Measurements from ENCODE around the gene CTH.
"Not testable (repeated sequence)": the region's sequence is repeated elsewhere in the genome, so short reads cannot be mapped to it uniquely, and the experiment has no call there.

The CTH gene

DNA sequence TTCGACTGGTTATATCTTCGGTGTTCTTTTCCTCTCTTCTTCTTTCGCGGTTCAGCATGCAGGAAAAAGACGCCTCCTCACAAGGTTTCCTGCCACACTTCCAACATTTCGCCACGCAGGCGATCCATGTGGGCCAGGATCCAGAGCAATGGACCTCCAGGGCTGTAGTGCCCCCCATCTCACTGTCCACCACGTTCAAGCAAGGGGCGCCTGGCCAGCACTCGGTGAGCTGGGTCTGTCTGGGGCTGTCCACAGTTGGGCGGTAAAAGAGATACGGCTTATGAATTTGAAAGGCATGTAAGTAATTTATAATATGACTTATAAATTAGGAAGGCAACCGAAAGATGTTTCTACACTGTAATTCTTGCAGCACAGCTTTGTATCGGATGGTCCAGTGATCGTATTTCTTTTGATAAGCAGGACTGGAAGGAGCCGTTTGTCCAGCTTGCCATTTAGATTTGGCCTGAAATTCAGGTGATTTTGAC lies 334 bp downstream of the CTH start:
- DNase-seq, result peak in 1 of 2 experiments; percentile 35

DNA sequence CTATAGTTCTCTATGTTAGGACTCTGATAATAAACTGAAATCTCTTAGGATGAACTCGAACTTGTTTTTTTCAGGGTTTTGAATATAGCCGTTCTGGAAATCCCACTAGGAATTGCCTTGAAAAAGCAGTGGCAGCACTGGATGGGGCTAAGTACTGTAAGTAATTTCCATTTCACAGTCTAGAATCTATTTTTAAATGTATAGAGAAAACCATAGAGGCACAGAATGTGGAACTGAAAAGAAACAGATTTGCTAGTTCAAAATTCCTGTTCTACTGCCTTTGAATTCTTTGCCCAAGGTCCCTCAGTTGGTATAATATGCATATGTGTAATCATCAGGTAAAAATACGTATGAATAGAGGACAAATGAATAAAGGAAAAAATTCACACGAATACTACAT lies 4.8 kb downstream of the CTH start:
- DNase-seq, result no peak

DNA sequence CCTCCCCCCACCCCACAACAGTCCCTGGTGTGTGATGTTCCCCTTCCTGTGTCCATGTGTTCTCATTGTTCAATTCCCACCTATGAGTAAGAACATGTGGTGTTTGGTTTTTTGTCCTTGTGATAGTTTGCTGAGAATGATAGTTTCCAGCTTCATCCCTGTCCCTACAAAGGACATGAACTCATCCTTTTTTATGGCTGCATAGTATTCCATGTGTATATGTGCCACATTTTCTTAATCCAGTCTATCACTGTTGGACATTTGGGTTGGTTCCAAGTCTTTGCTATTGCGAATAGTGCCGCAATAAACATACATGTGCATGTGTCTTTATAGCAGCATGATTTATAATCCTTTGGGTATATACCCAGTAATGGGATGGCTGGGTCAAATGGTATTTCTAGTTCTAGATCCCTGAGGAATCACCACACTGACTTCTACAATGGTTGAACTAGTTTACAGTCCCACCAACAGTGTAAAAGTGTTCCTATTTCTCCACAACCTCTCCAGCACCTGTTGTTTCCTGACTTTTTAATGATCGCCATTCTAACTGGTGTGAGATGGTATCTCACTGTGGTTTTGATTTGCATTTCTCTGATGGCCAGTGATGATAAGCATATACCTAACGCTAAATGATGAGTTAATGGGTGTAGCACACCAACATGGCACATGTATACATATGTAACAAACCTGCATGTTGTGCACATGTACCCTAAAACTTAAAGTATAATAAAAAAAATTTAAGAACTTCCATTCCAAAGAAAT lies 8.1 kb downstream of the CTH start:
- not testable (repeated sequence) for DNase-seq

DNA sequence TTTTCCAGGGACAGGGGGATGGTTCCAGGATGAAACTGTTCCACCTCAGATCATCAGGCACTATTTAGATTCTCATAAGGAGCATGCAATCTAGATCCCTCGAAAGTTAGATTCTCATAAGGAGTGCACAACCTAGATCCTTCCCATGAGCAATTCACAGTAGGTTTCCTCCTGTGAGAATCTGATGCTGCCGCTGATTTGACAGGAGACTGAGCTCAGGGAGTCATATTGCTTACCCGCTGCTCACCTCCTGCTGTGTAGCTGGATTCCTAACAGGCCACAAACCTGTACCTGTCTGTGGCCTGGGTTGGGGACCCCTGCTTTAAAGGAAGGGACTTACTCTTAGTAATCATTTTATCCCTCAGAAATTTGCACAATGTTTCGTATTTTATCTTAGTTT lies 9.3 kb downstream of the CTH start:
- DNase-seq, result no peak

DNA sequence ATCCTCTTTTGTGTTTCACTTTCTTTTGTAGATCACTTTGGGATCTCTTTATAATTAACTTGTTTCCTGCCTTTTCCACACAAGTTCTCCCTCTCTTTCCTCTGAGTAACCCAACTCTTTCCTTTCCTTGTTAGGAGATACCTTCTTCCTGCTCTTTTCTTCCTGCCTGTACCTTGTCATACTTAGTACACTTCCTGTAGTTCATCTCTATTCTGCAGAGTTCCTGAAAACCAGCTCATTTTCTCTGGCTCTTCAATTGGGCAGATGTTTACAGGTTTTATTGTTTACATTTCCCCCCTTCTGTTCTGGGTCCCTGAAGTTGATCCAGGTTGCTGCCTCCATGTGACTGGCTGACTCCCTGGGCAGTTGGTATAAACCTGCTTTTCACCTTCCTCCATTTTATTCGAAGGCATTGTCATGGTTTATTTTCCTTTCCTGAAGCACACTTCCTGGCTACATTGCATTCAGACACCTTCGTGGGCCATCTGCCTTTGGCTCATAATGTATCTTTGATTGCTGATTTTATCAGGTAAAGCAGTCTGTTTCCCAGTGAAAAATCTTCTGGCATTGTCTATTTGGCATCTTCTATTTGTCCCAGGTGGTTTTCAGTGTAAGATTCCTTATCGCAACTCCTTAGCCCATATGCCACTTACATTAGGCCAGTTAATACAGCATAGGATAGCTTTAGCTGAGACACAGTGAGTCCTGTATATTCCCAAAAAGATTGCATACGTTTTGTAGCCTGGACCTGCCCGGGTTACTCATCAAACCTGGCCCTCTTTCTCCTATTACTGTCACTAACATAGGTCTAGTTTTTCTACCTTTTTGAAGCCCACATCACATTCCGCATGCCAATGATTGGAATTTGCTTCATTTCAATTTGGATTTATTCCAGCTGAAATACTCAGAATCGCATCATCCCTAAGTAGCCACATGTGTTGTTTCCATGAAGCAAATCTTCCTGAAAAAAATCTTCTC lies 15.4 kb downstream of the CTH start:
- DNase-seq, result no peak

DNA sequence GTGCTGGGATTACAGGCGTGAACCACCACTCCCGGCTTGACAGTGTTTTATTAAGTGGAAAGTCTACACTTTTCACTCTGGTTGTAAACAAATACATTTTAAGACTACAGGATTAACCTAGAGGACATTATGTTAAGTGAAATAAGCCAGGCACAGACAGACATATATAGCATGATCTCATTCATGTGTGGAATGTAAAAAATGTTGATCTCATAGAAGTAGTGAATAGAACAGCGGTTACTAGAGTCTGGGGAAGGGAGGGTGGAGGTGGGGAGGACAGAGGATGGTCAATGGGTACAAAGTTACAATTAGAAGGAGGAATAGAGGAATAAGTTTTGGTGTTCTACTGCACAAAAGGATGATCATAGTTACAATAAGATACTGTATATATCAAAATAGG lies 16.9 kb downstream of the CTH start:
- DNase-seq, result no peak

DNA sequence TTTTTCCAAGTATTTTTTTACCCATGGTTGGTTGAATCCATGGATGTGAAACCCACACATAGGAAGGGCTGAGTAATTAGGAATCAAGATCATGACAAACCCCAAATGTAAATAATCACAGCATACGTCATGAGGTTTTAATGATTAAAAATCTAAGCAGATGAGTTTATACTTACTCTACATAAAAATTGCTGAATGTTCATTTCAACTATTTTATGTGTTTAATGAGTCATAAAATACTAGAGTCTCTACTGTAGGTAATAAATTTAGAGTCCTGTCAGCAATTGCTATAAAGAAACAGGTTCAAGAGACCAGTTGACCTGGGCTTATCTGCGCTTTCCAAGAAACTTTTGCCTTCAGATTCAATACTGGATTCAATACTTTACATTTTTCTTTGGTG lies 18.2 kb downstream of the CTH start:
- DNase-seq, result no peak

DNA sequence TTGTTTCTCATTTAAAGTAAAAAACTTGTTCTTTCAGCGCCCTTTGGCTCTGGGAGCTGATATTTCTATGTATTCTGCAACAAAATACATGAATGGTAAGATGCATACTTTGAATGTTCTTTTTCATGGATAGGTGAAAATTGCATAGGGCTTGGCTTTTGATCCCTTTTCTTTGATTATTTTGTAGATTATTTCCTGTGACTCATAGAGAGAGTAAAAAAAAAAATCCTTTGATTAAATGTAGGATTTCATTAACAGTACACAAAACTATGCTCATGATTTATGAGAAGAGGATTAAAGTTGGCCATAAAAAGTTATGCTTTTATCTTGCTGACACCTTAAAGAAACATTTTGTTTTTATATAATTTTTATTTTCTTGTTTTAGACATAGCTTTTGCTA lies 18.7 kb downstream of the CTH start:
- DNase-seq, result no peak

DNA sequence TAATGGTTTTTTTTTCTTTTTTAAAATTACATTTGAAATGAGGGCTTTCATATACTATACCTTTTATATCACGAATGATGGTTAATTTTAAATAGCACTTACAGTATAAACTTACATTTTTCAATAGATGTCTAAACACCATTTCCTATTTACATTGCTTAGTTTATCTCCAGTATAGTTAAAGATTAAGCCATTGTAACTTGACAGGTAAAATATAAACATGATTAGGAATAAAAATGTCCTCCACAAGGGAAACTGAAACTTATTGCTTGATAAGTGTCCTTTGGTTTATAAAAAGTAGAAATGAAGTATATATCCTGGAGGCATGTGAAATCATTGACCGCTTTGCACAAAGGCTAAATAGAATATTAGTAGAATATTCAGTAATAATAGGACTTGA lies 20.2 kb downstream of the CTH start:
- DNase-seq, result no peak

DNA sequence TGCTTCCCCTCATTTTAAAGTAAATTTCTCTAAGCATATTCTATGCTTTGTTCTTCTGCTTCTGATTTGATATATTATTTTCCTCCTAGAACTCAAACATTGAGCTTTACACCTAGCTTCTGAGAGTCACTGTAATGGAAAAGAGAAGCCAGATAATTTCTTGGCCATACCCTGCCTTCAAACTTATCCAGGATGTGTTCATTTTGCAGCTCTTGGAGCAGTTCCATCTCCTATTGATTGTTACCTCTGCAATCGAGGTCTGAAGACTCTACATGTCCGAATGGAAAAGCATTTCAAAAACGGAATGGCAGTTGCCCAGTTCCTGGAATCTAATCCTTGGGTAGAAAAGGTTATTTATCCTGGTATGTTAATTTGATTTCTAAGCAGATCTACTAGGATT lies 20.8 kb downstream of the CTH start:
- DNase-seq, result no peak

DNA sequence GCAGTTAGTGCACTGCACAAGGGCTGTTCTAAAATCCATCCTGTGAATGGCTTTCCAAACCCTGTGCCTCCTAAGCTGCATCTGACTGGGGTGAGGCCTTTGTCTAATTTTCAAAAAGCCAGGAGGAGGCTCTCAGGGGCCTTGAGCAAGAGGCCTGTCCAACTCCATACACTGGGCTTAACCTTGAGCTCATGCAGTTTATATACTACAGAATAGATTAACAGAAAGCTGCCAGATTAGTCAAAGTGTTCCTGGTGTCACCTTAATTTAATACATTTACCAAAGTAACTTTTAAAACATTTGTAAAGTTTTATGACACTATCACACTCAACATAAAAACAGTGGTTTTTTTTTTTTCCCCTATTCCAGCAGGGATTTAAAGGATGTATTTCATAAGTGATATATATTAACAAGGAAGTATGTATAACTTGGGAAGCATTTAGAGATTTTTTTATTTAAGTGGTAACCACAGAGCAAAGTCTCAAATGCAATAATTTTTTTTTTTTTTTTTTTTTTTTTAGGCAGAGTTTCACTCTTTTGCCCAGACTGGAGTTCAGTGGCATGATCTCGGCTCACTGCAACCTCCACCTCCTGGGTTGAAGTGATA lies 23.3 kb downstream of the CTH start:
- no peak for DNase-seq

DNA sequence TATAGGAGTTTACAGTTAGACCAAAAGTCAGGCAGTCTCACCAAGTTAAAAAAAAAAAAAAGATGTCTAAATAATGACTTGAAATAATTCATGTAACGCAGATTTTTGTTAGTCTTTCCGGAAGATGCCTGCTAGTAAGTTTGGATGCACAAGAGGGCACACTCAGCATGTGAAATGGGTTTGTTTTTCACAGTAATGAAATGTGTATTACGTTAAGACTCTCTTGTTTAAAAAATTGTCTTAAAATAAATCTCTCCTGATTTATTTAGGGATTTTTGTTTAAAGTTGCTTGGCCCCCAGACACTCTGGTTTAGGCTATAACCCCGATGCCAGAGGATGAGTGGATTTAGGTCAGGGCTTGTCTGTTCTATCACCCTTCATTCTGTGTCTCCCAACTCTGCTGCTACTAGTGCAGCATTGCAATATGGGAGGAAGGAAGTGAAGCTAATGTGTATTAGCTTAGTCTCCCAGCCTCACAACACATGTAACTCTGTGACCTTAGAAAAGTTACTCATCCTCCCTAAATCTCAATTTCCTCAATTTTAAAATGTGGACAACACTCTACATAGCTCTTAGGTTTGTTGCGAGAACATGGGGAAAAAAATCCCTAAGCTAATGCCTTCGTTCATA lies 25.7 kb downstream of the CTH start:
- no peak for DNase-seq

DNA sequence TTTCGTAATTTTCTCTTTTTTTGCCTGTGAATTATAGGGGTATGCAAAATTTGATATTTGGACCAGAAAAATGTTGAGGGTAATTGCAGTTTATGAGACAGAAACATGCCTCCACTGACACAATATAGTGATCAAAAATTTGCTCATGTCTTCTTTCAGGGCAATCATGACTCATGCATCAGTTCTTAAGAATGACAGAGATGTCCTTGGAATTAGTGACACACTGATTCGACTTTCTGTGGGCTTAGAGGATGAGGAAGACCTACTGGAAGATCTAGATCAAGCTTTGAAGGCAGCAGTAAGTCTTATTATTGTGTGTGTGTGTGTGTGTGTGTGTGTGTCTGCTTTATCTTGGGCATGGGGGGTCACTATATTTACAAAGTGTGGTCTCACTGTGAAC lies 27.5 kb downstream of the CTH start:
- DNase-seq, result no peak

DNA sequence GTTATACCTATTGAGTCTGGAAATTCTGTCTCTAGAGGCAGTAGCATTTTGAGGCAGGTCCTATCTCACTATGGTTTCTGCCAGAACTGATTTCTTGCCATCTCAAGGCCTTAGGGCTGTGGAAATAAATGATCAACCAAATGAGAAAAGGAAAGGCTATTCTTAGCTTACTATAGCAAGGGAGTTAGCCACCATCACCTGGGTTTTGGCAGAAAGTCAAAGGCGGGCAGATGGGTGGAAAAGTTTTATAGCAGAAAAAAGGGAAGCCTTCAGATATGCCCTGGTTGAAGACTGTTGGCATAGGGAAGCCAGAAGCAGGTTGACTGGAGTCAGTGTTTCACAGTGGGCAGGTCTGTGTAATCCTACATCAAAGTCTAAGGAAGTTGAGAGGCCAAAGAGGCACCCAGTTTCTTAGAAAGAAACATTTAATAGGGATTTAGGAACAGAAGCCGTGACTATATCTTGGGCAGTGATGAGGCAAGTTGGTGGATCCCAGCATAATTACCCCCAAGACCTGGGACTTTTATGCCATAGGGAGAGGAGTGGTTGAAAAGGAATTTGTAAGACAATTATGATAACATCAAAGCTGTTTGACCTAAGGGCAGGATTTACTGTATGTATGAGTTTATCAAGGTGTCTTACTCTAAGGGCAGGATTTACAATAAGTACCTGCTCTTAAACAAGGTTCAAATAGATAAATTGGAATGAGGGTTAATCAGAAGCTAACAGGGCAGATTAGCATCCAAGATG lies 29.7 kb downstream of the CTH start:
- no peak for DNase-seq

DNA sequence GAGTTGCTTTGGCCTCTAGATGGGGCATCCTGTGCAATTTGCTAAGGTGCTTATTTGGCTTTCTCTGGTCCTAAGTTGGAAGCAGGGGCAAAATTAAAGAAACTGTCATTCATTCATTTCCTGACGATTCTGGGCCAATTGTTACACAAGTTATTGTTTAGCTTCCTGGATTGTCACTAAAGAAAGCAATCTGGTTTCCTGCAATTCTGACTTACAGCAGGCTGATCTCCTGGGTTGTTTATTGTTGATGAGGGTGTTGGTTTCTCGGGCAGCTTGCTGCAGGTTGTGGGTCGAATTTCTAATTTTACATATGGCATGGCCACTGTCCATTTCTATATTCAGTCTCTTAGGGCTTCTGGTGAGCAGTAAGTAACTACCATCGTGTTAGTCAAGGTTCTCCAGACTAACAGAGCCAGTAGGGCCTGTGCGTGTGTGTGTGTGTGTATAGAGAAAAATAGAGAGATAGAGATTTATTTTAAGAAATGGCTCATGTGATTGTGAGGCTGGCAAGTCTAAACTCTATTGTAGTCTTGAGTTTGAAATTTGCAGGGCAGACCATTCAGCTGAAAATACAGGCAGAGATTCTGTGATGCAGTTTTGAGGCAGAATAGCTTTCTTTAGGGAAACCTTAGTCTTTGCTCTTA lies 30.4 kb downstream of the CTH start:
- DNase-seq, result no peak

DNA sequence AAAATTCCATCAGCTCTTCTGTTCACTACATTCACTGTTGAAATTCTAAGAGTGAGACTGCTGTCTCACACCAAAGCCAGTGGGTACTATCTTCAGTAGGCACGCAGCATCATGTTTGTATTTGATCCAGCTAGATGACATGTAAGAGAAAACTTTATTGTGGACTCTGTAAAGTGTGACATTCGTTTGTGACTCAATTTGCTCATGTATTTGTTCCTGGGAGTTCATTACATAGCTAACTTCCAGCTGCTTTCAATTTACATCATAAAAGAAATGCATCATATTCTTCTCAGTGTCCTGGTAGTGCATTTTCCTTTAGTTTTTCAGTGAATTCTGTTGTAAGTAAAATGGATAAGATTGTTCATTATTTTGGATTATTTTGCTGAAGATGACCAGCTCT lies 31.4 kb downstream of the CTH start:
- DNase-seq, result no peak

DNA sequence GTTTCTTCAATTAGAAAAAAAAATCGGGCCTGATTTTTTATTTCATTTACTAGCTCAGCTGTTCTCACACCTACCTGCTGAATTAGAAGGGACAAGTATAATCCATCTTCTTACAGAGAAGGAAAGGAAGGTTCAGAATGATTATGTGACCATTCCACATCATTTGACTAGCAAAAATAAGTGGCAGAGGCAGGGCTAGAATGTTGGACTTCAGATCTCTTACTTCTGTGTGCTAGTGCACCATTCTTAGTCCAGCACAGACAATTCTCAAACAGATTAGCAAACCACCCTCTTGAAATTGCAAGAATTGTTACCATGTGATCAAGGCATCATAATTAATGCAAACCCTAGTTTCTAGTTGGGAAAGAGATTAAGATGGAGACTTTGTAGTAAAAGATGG lies 32.7 kb downstream of the CTH start:
- no peak for DNase-seq

DNA sequence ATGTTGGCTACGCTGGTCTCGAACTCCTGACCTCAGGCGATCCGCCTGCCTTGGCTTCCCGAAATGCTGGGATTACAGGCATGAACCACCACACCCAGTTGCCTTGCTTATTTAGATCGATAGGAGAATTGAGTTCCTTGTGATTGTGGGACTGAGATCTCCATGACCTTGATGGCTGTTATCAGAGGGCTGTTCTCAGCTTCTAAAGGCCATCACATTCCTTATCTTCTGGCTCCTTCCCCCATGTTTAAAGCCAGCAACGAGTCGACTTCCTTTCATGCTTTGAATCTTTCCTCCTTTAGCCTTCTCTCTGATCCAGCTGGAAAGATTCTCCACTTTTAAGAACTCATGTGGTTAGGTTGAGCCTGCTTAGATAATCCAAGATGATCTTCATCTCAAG lies 38.0 kb downstream of the CTH start:
- no peak for DNase-seq

DNA sequence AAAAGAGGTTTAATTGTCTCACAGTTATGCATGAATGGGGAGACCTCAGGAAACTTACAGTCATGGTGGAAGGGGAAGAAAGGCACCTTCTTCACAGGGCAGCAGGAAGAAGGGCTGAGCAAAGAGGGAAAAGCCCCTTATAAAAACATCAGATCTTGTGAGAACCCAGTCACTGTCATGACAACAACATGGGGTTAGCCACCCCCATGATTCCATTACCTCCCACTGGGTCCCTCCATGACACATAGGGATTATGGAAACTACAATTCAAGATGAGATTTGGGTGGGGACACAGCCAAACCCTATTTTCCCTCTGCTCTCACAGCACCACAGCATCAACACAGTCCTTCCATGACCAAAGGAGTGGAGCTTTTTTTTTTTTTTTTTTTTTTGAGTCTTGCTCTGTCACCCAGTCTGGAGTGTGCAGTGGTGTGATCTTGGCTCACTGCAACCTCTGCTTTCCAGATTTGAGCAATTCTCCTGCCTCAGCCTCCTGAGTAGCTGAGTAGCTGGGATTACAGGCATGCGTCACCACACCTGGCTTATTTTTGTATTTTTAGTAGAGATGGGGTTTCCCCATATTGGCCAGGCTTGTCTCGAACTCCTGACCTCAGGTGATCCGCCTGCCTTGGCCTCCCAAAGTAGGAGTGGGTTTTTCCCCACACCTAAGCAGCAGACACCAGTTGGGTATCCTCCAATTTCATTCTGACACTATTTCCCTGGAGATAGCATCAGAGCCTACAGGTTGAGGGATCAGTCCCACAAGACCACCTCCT lies 41.3 kb downstream of the CTH start:
- not testable (repeated sequence) for DNase-seq

DNA sequence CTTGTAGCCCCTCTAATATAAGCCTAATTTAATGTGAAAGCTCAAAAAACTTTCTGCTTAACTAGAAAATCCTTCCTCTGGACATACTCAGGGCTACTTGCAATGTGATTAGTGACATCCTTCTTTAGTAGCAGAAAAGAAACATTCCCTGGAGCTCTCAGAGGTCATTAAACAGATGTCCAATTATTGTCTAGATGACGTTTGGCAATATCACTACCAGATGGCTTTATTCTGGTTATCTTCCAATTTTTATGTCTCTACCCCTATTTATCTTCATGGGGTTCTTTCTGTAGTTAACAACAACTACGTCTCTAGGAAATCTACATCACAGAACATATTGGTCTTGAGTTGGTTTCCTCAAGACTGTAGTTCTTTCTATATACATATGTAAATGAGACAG lies 44.2 kb downstream of the CTH start:
- no peak for DNase-seq

DNA sequence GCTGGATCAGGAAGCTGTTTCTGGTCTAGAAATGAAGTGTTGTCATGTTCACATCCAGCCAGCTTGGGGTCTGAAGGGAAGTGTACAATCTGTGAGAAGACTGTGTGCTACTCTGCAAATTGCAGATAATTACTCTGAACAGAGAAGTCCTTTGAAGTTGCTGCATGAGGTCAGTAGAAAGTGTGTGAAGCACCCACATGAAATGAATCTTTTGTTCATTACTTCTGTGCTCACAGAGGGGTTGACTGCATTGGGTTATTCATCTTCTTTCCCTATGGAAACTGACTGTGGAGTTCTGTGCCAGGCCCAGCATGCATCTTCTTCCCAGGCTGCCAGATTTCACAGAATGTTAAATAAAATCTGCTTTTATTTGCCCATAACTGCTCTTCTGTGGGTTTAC lies 47.1 kb downstream of the CTH start:
- no peak for DNase-seq

All from SHP77 (cell line).